Stimulated activated CD4-positive, alpha-beta T cell treated with anti-CD3 and anti-CD28 coated beads, Interleukin-1b, Interleukin-23, amount 100 ng/mL, for 1 hour (primary cell): Measurements from ENCODE around the gene SLC13A3.
A peak's percentile ranks its signal among the peaks of the same experiment; 100 is the strongest.

Experiments
- DNase-seq, 2 donors: peaks; one replicate each; pipeline ENCODE4 v3.0.0-alpha.2; 2020; ENCODE audit warnings: low read depth in 2 of 2

Gene SLC13A3

DNA sequence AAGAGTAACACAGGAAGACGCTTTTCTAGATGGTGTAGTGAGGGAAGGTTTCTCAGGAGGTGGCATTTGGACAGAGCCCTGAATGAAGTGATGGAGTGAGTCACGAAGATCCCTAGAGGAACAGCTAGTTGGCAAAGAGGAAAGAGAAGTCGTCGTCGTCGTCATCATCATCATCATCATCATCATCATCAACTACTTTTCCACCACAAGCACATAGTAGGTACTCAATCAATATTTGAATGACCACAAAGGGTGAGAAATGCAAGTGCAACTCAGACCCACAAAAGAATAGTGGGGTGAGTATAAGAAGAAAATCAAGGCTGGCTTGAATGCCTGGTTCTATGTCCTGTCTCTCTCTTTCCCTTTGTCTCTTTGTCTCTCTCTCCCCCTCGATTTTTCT lies 72.5 kb downstream of the SLC13A3 start:
- DNase-seq = no peak

- DNase-seq = no peak
Measured at GRCh38 chr20:46576774-46577395, 74.4 kb downstream of the SLC13A3 start.

DNA sequence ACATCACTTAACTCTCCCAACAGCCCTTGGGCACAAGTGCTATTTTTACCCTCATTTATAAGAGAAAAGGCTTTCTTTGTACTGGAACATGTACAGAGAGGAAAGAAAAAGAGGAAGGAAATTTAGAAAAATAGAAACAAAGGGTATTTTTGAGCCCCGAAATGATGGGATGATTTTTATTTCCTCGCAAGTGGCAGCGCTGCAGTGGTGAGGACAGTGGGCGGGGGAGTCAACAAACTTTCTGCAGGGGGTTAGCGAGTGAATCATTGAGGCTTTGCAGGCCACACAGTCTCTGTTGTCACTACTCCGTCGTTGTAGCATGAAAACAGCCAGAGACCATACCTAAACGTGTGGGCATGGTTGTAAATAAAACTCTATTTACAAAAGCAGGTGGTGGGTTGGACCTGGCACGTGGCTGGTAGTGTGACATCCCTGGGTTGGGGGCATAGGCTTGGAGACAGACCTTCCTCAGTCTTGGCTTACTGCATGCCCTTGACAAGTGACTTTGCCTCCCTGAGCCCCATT lies 75.3 kb downstream of the SLC13A3 start:
- no peak for DNase-seq

DNA sequence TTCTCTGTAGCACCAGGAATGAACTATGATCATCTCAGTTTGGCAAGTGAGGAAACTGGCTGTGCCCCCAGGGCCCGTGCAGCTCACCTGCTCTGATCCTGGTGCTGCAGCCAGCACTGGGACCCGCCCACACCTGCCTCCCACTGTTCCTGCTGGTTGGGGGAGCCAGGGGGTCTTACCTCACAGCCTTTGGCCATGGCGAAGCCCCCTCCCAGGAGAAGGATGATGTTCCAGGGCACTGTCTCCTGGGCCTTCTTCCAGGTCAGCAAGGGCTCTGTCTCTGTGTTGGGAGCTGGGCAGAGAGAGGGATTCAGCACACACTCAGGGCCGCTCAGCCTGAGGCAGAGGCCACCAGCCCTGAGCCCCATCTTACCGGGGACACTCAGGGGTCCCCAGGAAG lies 75.9 kb downstream of the SLC13A3 start:
- no peak for DNase-seq

- no peak for DNase-seq
Measured at GRCh38 chr20:46573788-46574584, 77.3 kb downstream of the SLC13A3 start.

DNA sequence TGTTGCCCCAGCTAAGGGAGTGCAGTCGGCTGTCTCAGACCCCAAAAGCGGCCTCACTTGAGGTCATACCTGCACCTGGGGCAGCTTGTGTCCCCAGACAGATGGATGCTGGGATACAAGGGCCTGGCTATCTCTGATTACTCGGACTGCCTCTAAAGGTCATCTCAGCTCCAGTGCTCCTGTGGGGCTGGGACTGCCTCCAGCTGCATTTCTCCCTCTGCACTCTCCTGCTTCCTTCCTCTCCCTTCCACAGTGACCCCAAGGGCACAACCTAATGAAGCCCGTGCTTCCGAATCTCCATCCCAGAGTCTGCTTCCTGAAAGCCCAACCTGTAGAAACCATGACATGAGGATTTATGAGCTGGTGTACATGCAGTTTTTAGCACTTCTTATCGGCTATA lies 78.0 kb downstream of the SLC13A3 start:
- DNase-seq = no peak

DNA sequence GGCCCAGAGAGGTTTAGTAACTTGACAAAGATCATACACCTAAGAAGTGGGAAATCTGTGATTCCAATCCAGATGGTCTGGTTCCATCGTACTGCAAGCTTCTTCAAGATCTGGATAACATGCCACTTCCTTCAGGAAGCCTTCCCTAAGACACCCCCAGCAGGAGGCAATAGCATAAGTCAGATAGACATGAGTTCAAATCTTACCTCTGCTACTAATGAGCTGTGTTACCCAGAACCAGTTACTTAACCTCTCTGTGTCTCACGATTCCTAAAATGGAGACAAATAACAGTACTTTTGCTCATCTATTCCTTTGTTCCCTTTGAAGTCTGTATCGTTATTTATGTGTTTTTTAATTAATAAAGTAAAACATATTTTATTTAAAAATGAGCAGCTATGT lies 78.5 kb downstream of the SLC13A3 start:
- no peak for DNase-seq

- no peak for DNase-seq
Measured at GRCh38 chr20:46572153-46572552, 79.1 kb downstream of the SLC13A3 start.

DNA sequence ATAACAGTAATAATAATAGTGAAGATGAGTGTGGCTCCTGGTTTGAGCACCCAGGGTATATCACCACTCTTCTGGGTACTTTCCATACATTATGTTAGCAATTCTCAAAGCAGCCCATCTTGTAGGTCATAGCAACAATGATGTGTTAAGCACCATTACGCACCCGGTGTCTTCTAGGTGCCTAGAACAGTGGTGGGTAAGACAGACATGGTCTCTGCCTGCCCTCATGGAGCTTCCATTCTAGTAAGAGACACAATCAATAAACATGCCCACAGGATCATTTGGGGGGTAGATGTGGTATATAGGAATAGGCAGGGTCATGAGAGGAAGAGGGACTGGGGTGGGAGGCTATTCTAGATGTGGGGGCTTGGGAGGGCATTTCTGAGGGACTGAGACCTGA lies 79.8 kb downstream of the SLC13A3 start:
- DNase-seq = no peak

DNA sequence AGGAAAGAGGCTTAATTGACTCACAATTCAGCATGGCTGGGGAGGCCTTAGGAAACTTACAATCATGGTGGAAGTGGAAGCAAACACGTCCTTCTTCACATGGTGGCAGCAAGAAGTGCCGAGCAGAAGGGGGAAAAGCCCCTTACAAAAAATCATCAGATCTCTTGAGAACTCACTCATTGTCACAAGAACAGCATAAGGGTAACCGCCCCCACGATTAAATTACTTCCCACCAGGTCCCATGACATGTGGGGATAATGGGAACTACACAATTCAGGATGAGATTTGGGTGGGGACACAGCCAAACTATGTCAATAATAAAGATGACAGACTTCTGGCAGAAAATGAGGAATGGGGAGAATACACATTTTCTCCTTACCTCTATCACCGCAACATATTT lies 80.3 kb downstream of the SLC13A3 start:
- no peak for DNase-seq

GRCh38 chr20:46569961-46570360 lies 81.3 kb downstream of the SLC13A3 start:
- no peak for DNase-seq

- DNase-seq = no peak
Measured at GRCh38 chr20:46568570-46569129, 82.6 kb downstream of the SLC13A3 start.

- no peak for DNase-seq
Measured at GRCh38 chr20:46566125-46566524, 85.1 kb downstream of the SLC13A3 start.

DNA sequence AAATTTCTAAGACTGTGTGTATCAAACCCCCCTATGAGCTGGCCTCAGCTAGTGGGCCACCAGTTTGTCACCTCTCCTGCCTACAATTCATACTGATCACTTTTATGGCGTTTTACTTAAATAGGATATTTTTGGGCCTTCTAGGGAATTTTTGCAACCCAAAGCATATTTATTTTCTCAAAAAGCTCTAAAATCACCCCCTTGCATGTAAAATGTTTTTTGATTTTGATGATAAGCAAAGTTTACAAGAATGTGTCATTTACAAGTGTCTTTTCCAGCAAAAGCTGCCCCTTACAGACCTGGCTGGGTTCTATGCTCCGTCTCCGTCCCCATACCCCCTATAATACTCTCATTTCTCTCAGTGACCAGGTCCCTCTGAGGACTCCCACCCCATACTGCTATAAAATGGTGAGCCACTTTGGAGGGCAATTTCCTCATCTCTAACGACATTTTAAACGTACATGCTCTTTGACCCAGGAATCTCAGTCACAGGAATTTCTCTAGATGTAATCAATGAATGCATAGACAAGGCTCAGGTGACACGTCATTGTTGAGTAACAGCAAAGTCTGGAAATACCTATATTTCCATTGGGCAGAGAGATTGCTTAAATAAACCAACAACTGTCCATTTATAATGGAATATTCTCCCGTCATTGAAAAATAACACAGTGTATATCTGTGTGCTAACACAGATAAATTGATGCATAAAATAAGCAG lies 86.9 kb downstream of the SLC13A3 start:
- DNase-seq = no peak

DNA sequence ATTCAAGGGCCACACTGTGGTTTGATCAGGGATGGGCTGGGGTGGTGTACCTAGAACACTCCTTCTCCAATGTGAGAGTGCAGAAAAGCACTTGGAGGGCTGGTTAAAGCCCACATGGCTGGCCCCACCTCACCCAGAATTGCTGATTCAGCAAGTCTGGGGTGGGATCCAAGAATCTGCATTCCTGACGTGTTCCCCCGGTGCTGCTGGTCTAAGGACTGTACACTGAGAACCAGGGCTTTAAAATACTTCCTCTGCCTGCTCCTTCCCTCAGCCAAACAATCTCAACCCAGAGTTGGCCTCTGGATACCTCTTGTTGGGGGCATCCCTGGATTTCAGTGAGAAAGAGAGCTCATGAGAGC lies 87.4 kb downstream of the SLC13A3 start:
- no peak for DNase-seq

GRCh38 chr20:46563170-46563859 lies 87.9 kb downstream of the SLC13A3 start:
- DNase-seq = no peak

GRCh38 chr20:46562373-46563169 lies 88.7 kb downstream of the SLC13A3 start:
- DNase-seq = peak; percentile 3 to 50

GRCh38 chr20:46562009-46562372 lies 89.3 kb downstream of the SLC13A3 start:
- DNase-seq = no peak

- no peak for DNase-seq
Measured at GRCh38 chr20:46559685-46560440, 91.4 kb downstream of the SLC13A3 start.

DNA sequence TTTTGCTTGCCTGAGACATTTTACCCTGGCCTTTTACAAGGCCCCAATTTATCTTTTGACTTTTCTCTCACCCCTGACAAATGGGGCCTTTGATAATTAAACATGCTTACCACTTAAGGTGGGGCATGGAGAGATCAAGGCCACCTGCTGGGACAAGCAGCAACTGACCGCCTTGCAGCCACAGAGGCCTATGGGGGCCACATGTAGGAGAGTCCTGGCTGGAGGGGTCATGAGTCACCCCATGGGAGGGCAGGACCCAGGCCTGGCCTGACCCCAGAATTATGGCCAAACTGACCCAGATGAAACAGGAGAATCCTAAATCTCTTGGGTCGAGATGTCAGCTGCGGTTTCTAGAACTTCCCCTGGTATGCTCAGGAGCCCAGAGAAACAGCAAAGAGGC lies 92.3 kb downstream of the SLC13A3 start:
- DNase-seq = no peak
